Activated T-cell treated with anti-CD3 and anti-CD28 coated beads, Interleukin-2, amount 50 U/mL, for 1 hour (primary cell): ENCODE measurements around the gene PCDHB9.
"Not testable (repeated sequence)": the region's sequence is repeated elsewhere in the genome, so short reads cannot be mapped to it uniquely, and the experiment has no call there.

ENCODE experiments used
- DNase-seq: peaks from one replicate; pipeline ENCODE4 v3.0.0-alpha.2; 2020

Gene PCDHB9

DNA sequence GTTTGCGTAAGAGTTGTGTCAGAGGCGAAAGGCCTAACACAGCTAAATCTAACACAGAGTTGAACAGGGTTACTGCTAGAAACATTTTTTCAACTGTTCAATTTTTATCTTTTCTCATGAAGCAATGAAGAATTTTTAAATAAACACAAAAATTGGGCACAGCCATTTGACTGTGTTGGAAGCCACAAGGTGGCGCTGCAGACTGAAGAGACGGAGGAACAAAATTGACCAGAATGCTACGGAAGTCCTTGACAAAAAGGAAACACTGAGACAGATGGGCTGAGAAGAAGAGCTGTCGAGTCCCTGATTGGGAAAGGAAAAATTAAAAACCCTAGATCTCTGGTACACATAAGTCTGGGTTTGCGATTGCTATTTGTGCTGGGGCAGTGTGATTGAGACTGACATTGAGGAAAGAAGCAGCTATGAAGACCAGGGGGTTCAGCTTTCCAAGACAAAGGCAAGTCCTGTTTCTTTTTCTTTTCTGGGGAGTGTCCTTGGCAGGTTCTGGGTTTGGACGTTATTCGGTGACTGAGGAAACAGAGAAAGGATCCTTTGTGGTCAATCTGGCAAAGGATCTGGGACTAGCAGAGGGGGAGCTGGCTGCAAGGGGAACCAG, at the start of gene PCDHB9:
Gene PCDHB9, plus strand, starts transcription at position 265 of the 616 bp plus-strand sequence. Its CDS starts 158 bp downstream, at position 423.
- no peak for DNase-seq

DNA sequence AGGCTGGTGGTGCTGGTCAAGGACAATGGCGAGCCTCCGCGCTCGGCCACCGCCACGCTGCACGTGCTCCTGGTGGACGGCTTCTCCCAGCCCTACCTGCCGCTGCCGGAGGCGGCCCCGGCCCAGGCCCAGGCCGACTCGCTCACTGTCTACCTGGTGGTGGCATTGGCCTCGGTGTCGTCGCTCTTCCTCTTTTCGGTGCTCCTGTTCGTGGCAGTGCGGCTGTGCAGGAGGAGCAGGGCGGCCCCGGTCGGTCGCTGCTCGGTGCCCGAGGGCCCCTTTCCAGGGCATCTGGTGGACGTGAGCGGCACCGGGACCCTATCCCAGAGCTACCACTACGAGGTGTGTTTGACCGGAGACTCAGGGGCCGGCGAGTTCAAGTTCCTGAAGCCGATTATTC, 49.6 kb upstream of the PCDHB9 start:
- not testable (repeated sequence) for DNase-seq

DNA sequence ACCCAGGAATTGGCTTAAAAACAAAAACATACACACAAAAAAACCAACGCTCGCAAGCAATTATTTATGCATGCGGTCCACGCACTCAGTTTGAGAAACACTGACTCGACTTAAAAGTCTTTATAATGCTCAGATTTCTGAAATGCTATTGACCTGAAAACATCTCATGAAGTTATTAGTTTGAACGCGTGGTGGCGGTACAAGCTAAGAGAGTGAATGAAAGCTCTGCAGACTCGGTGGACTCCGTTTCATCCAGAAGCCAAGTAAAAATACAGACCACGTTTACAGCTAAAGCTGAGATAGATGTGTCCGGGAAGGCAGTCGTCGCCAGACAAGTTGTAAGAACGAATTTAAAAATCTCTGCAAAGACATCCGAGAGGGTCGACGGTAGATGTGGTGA, 37.1 kb upstream of the PCDHB9 start, which contains the start of gene PCDHB6:
Gene PCDHB6, plus strand, starts transcription at position 246 of the 400 bp plus-strand sequence. CDS start 201 bp downstream, outside the sequence.
- DNase-seq = no peak

DNA sequence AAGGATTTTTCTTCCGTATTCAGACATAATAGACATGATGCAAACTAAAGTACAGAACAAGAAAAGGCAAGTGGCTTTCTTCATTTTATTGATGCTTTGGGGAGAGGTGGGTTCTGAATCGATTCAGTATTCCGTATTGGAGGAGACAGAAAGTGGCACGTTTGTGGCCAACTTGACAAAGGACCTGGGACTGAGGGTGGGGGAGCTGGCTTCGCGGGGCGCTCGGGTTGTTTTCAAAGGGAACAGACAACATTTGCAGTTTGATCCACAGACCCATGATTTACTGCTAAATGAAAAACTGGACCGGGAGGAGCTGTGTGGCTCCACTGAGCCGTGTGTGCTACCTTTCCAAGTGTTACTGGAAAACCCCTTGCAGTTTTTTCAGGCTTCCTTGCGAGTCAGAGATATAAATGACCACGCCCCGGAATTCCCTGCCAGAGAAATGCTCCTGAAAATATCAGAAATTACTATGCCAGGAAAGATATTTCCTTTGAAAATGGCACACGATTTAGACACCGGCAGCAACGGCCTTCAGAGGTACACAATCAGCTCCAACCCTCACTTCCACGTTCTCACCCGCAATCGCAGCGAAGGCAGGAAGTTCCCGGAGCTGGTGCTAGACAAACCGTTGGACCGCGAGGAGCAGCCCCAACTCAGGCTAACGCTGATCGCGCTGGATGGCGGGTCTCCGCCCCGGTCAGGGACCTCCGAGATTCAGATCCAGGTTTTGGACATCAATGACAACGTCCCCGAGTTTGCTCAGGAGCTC, 36.6 kb upstream of the PCDHB9 start:
- no peak for DNase-seq

DNA sequence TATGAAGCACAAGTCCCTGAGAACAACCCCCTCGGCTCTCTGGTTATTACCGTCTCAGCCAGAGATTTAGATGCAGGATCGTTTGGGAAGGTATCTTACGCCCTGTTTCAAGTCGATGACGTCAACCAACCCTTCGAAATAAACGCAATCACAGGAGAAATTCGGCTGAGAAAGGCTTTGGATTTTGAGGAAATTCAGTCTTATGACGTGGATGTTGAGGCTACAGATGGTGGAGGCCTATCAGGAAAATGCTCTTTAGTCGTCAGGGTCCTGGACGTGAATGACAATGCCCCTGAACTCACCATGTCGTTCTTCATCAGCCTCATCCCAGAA, 36.0 kb upstream of the PCDHB9 start:
- DNase-seq = no peak

DNA sequence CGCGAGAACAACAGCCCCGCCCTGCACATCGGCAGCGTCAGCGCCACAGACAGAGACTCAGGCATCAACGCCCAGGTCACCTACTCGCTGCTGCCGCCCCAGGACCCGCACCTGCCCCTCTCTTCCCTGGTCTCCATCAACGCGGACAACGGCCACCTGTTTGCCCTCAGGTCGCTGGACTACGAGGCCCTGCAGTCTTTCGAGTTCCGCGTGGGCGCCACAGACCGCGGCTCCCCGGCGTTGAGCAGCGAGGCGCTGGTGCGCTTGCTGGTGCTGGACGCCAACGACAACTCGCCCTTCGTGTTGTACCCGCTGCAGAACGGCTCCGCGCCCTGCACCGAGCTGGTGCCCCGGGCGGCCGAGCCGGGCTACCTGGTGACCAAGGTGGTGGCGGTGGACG, 35.3 kb upstream of the PCDHB9 start:
- DNase-seq = not testable (repeated sequence)

DNA sequence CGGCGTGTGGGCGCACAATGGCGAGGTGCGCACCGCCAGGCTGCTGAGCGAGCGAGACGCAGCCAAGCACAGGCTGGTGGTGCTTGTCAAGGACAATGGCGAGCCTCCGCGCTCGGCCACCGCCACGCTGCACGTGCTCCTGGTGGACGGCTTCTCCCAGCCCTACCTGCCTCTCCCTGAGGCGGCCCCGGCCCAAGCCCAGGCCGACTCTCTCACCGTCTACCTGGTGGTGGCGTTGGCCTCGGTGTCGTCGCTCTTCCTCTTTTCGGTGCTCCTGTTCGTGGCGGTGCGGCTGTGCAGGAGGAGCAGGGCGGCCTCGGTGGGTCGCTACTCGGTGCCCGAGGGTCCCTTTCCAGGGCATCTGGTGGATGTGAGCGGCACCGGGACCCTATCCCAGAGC, 34.9 kb upstream of the PCDHB9 start:
- DNase-seq = not testable (repeated sequence)

DNA sequence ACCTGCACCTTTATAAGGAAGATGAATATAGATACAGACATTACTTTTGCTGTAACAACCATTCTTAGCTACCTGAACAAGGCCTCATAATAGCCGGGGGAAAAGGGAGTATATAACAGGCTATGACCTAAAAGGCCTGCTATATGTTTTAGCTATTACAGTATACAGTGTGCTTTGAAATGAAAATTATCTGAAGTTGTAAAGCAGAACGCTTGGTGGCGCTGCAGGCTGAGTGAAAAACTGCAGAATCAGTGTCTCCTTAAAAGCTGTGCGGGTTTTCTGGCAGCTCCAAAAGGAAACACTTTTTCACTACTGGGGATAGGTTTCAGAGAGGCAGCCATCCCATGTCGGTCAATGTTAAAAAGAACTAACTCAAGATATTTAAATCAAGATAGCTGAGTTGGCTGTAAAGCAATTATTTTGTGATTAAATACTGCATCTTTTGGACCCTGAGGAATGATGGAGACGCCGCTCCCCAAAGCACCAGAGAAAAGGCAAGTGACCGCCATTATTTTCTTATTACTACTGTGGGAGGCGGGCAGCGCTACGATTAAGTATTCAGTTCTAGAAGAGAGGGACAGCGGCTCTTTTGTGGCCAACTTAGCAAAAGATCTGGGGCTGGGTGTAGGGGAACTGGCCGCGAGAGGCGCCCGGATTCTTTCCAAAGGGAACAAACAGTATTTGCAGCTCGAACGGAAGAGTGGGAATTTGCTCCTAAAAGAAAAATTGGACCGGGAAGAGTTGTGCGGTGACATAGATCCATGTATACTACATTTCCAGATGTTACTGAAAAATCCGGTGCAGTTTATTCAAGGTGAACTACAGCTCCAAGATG, 31.2 kb upstream of the PCDHB9 start:
- DNase-seq = no peak

DNA sequence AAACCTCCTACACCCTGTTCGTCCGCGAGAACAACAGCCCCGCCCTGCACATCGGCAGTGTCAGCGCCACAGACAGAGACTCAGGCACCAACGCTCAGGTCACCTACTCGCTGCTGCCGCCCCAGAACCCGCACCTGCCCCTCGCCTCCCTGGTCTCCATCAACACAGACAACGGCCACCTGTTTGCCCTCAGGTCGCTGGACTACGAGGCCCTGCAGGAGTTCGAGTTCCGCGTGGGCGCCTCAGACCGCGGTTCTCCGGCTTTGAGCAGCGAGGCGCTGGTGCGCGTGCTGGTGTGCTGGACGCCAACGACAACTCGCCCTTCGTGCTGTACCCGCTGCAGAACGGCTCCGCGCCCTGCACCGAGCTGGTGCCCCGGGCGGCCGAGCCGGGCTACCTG, 29.6 kb upstream of the PCDHB9 start:
- DNase-seq = not testable (repeated sequence)

DNA sequence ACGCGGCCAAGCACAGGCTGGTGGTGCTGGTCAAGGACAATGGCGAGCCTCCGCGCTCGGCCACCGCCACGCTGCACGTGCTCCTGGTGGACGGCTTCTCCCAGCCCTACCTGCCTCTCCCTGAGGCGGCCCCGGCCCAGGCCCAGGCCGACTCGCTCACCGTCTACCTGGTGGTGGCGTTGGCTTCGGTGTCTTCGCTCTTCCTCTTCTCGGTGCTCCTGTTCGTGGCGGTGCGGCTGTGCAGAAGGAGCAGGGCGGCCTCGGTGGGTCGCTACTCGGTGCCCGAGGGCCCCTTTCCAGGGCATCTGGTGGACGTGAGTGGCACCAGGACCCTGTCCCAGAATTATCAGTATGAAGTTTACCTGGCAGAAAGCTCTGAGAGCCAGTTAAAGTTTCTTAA, 29.1 kb upstream of the PCDHB9 start:
- not testable (repeated sequence) for DNase-seq

DNA sequence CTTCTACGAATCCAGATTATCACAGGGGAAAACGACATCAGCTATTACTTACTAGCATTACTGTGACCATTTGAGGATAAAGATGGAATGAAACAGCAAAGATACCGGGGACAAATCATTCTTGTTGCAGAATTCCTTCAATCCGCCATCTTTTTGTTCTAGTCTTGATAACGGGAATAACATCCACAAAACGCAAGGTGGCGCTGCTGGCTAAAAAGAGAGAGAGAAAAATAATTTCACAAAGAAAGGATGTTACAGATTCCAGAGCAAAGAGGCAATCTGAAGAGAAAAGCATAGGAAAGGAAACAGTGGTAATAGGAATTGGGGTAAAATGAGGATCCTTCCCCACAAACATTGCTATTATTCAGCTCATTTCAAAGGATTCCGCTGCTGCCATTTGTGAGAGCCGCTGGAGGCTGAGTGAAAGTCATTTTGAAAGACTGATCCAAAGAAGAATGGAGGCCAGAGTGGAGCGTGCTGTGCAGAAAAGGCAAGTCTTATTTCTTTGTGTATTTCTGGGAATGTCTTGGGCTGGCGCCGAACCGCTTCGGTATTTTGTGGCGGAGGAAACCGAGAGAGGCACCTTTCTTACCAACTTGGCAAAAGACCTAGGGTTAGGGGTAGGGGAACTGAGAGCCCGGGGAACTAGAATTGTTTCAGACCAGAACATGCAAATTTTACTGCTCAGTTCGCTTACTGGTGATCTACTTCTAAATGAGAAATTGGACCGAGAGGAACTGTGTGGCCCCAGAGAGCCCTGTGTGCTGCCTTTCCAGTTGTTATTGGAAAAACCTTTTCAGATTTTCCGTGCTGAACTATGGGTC, 14.4 kb upstream of the PCDHB9 start, which contains the start of gene PCDHB7:
Gene PCDHB7, plus strand, starts transcription at position 264 of the 824 bp plus-strand sequence. Its CDS starts 192 bp downstream, at position 456.
- DNase-seq = no peak

DNA sequence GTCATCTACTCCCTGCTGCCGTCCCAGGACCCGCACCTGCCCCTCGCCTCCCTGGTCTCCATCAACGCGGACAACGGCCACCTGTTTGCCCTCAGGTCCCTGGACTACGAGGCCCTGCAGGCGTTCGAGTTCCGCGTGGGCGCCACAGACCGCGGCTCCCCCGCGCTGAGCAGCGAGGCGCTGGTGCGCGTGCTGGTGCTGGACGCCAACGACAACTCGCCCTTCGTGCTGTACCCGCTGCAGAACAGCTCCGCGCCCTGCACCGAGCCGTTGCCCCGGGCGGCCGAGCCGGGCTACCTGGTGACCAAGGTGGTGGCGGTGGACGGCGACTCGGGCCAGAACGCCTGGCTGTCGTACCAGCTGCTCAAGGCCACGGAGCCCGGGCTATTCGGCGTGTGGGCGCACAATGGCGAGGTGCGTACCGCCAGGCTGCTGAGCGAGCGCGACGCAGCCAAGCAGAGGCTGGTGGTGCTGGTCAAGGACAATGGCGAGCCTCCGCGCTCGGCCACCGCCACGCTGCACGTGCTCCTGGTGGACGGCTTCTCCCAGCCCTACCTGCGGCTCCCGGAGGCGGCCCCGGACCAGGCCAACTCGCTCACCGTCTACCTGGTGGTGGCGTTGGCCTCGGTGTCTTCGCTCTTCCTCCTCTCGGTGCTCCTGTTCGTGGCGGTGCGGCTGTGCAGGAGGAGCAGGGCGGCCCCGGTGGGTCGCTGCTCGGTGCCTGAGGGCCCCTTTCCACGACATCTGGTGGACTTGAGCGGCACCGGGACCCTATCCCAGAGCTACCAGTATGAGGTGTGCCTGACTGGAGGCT, 12.5 kb upstream of the PCDHB9 start:
- DNase-seq = not testable (repeated sequence)

DNA sequence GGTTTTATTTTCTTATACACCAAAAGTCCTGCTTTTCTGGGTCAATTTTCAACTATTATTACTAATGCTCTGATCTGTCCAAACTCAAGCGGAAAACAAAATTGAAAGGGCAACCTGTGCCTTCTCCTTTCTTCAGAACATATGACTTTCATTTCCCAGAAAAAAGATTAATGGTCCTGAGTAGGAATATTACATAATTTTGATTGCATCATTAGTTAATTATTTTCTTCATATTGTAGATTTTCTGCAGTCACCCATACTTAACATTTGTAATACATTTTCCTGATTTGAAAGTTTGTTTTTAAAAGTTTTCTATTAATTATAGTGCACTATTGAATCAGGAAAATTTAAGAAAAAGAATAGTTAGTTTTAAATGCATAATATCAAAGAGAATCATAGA, 11.0 kb upstream of the PCDHB9 start:
- no peak for DNase-seq

DNA sequence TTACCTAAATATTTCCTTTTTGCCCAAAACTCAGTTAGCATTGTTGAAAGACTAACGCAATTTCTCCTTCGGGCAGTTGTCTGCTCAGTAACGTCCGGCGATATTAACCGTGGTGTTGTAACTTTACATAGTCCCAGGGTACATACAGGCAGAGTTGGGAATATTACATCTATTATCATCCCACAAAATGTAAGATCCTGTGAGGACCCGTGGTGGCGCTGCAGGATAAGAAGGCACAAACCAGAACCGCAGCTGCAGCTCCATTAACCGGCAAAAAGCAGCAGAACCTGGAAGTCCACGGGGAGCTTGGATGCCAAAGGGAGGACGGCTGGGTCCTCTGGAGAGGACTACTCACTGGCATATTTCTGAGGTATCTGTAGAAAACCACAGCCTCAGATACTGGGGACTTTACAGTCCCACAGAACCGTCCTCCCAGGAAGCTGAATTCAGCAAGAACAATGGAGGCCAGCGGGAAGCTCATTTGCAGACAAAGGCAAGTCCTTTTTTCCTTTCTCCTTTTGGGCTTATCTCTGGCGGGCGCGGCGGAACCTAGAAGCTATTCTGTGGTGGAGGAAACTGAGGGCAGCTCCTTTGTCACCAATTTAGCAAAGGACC, 9.3 kb upstream of the PCDHB9 start, which contains the start of gene PCDHB8:
Gene PCDHB8, plus strand, starts transcription at position 214 of the 615 bp plus-strand sequence. Its CDS starts 245 bp downstream, at position 459.
- DNase-seq = not testable (repeated sequence)

DNA sequence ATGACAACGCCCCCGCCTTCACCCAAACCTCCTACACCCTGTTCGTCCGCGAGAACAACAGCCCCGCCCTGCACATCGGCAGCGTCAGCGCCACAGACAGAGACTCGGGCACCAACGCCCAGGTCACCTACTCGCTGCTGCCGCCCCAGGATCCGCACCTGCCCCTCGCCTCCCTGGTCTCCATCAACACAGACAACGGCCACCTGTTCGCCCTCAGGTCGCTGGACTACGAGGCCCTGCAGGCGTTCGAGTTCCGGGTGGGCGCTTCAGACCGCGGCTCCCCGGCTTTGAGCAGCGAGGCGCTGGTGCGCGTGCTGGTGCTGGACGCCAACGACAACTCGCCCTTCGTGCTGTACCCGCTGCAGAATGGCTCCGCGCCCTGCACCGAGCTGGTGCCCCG, 7.6 kb upstream of the PCDHB9 start:
- not testable (repeated sequence) for DNase-seq

DNA sequence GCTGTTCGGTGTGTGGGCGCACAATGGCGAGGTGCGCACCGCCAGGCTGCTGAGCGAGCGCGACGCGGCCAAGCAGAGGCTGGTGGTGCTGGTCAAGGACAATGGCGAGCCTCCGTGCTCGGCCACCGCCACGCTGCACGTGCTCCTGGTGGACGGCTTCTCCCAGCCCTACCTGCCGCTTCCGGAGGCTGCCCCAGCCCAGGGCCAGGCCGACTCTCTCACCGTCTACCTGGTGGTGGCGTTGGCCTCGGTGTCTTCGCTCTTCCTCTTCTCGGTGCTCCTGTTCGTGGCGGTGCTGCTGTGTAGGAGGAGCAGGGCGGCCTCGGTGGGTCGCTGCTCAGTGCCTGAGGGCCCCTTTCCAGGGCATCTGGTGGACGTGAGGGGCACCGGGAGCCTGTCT, 7.1 kb upstream of the PCDHB9 start:
- DNase-seq = not testable (repeated sequence)

DNA sequence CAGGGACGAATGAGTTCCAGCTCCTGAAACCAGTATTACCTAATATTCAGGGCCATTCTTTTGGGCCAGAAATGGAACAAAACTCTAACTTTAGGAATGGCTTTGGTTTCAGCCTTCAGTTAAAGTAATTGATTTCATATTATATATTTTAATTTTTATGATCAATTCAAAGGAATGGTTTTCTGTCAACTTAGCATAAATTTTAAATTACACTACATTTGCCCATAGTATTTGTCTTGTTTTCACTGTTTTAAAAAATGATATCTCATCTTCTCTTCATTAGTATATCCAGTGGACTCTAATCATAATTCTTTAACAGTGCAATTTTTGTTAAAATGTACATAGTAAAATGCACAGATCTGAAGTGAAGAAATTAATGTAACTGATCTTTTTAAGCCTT, 6.6 kb upstream of the PCDHB9 start:
- DNase-seq = no peak

DNA sequence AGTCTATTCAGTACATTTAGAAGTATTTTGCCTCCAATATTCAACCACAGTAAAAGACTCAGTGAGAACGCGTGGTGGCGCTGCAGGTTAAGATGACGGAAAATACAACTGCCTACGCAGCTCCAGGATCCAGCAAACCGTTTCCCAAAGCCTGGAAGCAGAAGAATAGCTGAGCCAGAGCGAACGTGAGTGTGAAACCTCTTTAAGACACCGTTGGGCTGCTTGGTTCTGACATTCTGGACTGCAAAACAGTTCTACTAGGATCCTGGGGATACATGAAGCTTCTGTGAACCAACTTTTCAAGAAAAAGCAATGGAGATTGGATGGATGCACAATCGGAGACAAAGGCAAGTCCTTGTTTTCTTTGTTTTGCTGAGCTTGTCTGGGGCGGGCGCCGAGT, 4.7 kb upstream of the PCDHB9 start, which contains the start of gene PCDHB16:
Gene PCDHB16, plus strand, starts transcription at position 140 of the 400 bp plus-strand sequence. Its CDS starts 173 bp downstream, at position 313.
- DNase-seq = no peak

DNA sequence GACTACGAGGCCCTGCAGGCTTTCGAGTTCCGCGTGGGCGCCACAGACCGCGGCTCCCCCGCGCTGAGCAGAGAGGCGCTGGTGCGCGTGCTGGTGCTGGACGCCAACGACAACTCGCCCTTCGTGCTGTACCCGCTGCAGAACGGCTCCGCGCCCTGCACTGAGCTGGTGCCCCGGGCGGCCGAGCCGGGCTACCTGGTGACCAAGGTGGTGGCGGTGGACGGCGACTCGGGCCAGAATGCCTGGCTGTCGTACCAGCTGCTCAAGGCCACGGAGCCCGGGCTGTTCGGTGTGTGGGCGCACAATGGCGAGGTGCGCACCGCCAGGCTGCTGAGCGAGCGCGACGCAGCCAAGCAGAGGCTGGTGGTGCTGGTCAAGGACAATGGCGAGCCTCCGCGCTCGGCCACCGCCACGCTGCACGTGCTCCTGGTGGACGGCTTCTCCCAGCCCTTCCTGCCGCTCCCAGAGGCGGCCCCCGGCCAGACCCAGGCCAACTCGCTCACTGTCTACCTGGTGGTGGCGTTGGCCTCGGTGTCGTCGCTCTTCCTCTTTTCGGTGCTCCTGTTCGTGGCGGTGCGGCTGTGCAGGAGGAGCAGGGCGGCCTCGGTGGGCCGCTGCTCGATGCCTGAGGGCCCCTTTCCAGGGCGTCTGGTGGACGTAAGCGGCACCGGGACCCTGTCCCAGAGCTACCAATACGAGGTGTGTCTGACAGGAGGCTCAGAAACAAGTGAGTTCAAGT, 2.7 kb upstream of the PCDHB9 start:
- DNase-seq = not testable (repeated sequence)

DNA sequence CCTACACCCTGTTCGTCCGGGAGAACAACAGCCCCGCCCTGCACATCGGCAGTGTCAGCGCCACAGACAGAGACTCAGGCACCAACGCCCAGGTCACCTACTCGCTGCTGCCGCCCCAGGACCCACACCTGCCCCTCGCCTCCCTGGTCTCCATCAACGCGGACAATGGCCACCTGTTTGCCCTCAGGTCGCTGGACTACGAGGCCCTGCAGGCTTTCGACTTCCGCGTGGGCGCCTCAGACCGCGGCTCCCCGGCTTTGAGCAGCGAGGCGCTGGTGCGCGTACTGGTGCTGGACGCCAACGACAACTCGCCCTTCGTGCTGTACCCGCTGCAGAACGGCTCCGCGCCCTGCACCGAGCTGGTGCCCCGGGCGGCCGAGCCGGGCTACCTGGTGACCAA, 1.7 kb downstream of the PCDHB9 start:
- not testable (repeated sequence) for DNase-seq
